Spleen (tissue), 11 donors: ENCODE data around the gene STX16. TPM values are rescaled to one million over a fixed set of nuclear protein-coding genes. Genes with fewer than 3 reads are reported as not detected.

Source experiments
- DNase-seq: peaks from one replicate; pipeline ENCODE4 v3.0.0-alpha.2; 2020
- H3K27ac ChIP-seq, 8 donors: fragments of 200-600 bp; sonication (generic) in 7 of 8; 1 replicate in 4 of 8; 2 replicates in 4 of 8; pipeline versions ENCODE4 v1.5.0 to v1.8.0; 2016 to 2021; ENCODE audit warnings: inconsistent platforms in 4 of 8, mild to moderate bottlenecking in 4 of 8, moderate library complexity in 1 of 8
- H3K27me3 ChIP-seq, 7 donors: fragments of 200-600 bp; sonication (generic) in 6 of 7; replicated peaks in 1 of 7; 1 replicate in 4 of 7; 2 replicates in 3 of 7; pipeline versions ENCODE4 v1.5.0 to v1.8.0; 2016 to 2021; ENCODE audit warnings: inconsistent platforms in 3 of 7, mild to moderate bottlenecking in 1 of 7
- H3K36me3 ChIP-seq, 6 donors: fragments of 200-600 bp; sonication (generic) in 5 of 6; 1 replicate in 4 of 6; 2 replicates in 2 of 6; pipeline versions ENCODE4 v1.5.0 to v1.8.0; 2016 to 2021; ENCODE audit warnings: inconsistent platforms in 2 of 6
- H3K4me1 ChIP-seq, 6 donors: fragments of 200-600 bp; sonication (generic) in 5 of 6; 1 replicate in 3 of 6; 2 replicates in 3 of 6; pipeline versions ENCODE4 v1.5.0 to v1.8.0; 2016 to 2021; ENCODE audit warnings: inconsistent platforms in 3 of 6
- H3K4me3 ChIP-seq, 8 donors: fragments of 200-600 bp; sonication (generic) in 7 of 8; 1 replicate in 4 of 8; 2 replicates in 4 of 8; pipeline versions ENCODE4 v1.5.0 to v1.8.0; 2016 to 2021; ENCODE audit warnings: inconsistent platforms in 4 of 8, mild to moderate bottlenecking in 4 of 8, moderate library complexity in 2 of 8
- H3K9me3 ChIP-seq, 8 donors: fragments of 200-600 bp; sonication (generic) in 7 of 8; 1 replicate in 4 of 8; 2 replicates in 4 of 8; pipeline versions ENCODE4 v1.5.0 to v1.8.0; 2016 to 2021; ENCODE audit warnings: inconsistent platforms in 4 of 8
- CTCF ChIP-seq, 11 experiments: fragments of 200-600 bp in 7 of 11; fragments of 450-650 bp in 4 of 11; sonication (generic) in 4 of 11; IDR thresholded peaks in 8 of 11; conservative IDR thresholded peaks in 3 of 11; 1 replicate in 7 of 11; 2 replicates in 4 of 11; pipeline versions ENCODE4 v1.4.0 to v1.8.0; 2016 to 2021; ENCODE audit warnings: antibody characterized with exemption in 11 of 11, inconsistent platforms in 4 of 11, mild to moderate bottlenecking in 1 of 11
- POLR2A ChIP-seq, 3 donors: fragments of 450-650 bp; IDR thresholded peaks; one replicate each; pipeline ENCODE4 v1.5.1; 2017; ENCODE audit warnings: antibody characterized with exemption in 3 of 3, mild to moderate bottlenecking in 1 of 3
- POLR2AphosphoS5 ChIP-seq, 3 donors: sonication (generic); formaldehyde crosslinking; IDR thresholded peaks; one replicate each; pipeline ENCODE4 v1.5.1; 2017; ENCODE audit warnings: antibody characterized with exemption in 3 of 3
- WGBS, 5 donors: extraction: QIAGEN DNeasy Blood & Tissue Kit in 3 of 5; methylation state at CpG; one replicate each; pipeline versions ENCODE4 v1.1.5 to v1.1.7; 2013 to 2018; 5-methylcytosine and 5-hydroxymethylcytosine counted together
- intact Hi-C: fragments of 100-400 bp; cut with DNase I; formaldehyde crosslinking; loops from one replicate; pipeline ENCODE4 v1.15.0; 2023; ENCODE audit warnings: low total_unique reads
- polyA plus RNA-seq, 3 donors: library from polyadenylated mRNA; stranded (reverse); fragments of 200-250 nt; gene quantifications; one replicate each; pipeline ENCODE4 v1.2.1, GENCODE V29; 2013
- total RNA-seq, 7 donors: library from RNA; depleted of rRNA in 3 of 7; stranded (reverse); fragments of >200 nt in 3 of 7; fragmentation: NEBNext Ultra II Directional in 4 of 7; extraction: Animal tissue kit (Norgen Biotek cat#: 25700) in 4 of 7; gene quantifications; one replicate each; pipeline versions ENCODE4 v1.1.0 to v1.2.1, GENCODE V29; 2016 to 2021
- donor health status: healthy with polysubstance abuse.
- donor health status: DM: no; HTN: no; CAD: no; lungs with moderate emphysema.
- donor health status: DM: no; HTN: no; CAD: no.
- donor health status: Bipolar disorder and iron deficiency.
- donor health status: healthy.
- donor health status: DM: no; HTN: no; CAD: no.
- donor health status: DM: yes; HTN: yes; CAD: no.

Gene STX16
- total and polyA plus RNA-seq, 10 donors, result 34.4 to 105 (median 75.0) TPM

GRCh38 chr20:58657986-58658385 is 6.9 kb downstream of the STX16 start:
- no peak for TF ChIP-seq POLR2AphosphoS5 (IDR thresholded peaks at IDR 0.05)
- TF ChIP-seq CTCF (IDR thresholded peaks at IDR 0.05 in 8 of 11, conservative IDR thresholded peaks at IDR 0.05 in 3 of 11), result no peak
- no peak for TF ChIP-seq POLR2A (IDR thresholded peaks at IDR 0.05)
- intact Hi-C loops, result no loop called here
- no peak for DNase-seq
- peaks cover 26 to 100% (median 92%) of the 10 kb centered on the region in 6 donors for H3K4me1 ChIP-seq
- WGBS, 5 donors, result 75 to 89% (median 84%) methylated on average over 4 of the region's 4 CpGs
- no peaks in the 10 kb centered on the region for H3K9me3 ChIP-seq
- no peak overlapping the region for H3K4me3 ChIP-seq
- H3K27ac ChIP-seq, result no peak overlapping the region
- peaks cover 0 to 43% (median 5%) of the 10 kb centered on the region in 6 donors for H3K36me3 ChIP-seq
- no peaks in the 10 kb centered on the region for H3K27me3 ChIP-seq

GRCh38 chr20:58658760-58659159 is 7.7 kb downstream of the STX16 start:
- intact Hi-C loops, result no loop called here
- Histone ChIP-seq H3K27me3 (no peaks in the 10 kb centered on the region), H3K36me3 (peaks cover 0 to 51% (median 5%) of the 10 kb centered on the region in 6 donors), H3K4me3 (no peak overlapping the region), H3K4me1 (peaks cover 18 to 99% (median 84%) of the 10 kb centered on the region in 6 donors), H3K27ac (peak overlapping the region in 2 of 8 donors; percentile 57 to 80), H3K9me3 (no peaks in the 10 kb centered on the region)
- no peak for TF ChIP-seq POLR2AphosphoS5 (IDR thresholded peaks at IDR 0.05)
- no peak for TF ChIP-seq CTCF (IDR thresholded peaks at IDR 0.05 in 8 of 11, conservative IDR thresholded peaks at IDR 0.05 in 3 of 11)
- TF ChIP-seq POLR2A (IDR thresholded peaks at IDR 0.05), result no peak
- WGBS, 5 donors, result 83 to 91% (median 87%) methylated on average over 4 of the region's 4 CpGs
- no peak for DNase-seq

DNA sequence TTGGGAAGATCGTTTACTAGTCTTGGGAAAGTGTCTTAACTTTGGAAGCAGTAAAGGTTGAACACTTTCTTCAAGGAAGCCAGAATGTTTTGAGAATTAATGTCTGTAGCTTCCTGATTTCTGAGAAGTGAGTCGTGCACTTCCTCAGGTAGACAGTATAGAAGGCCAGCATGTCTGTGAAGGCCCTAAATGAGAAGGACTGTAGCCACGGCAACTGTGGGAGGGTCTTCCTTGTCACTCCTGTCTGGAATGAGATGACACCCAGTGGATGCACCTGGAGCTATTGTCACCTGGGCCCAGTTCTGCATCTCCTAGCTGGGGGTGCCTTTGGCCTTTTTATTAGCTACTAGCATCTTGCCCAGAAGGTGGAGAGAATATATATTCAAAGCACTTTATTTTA is 8.8 kb downstream of the STX16 start:
- intact Hi-C loops, result no loop called here
- Histone ChIP-seq H3K4me3 (peak overlapping the region in 1 of 8 donors; percentile 8), H3K9me3 (no peaks in the 10 kb centered on the region), H3K27me3 (no peaks in the 10 kb centered on the region), H3K4me1 (peaks cover 10 to 95% (median 73%) of the 10 kb centered on the region in 6 donors), H3K27ac (peak overlapping the region; percentile 37 to 80 (median 56)), H3K36me3 (peaks cover 0 to 56% (median 8%) of the 10 kb centered on the region in 6 donors)
- no peak for TF ChIP-seq POLR2AphosphoS5 (IDR thresholded peaks at IDR 0.05)
- no peak for TF ChIP-seq CTCF (IDR thresholded peaks at IDR 0.05 in 8 of 11, conservative IDR thresholded peaks at IDR 0.05 in 3 of 11)
- TF ChIP-seq POLR2A (IDR thresholded peaks at IDR 0.05), result no peak
- 20 to 39% (median 30%) methylated on average over 3 of the region's 3 CpGs for WGBS, 5 donors
- DNase-seq, result no peak

- DNase-seq, result no peak
- no peaks in the 10 kb centered on the region for H3K9me3 ChIP-seq
- peaks cover 0 to 57% (median 8%) of the 10 kb centered on the region in 6 donors for H3K36me3 ChIP-seq
- H3K4me3 ChIP-seq, result peak overlapping the region in 1 of 8 donors; percentile 3
- no peaks in the 10 kb centered on the region for H3K27me3 ChIP-seq
- H3K4me1 ChIP-seq, result peaks cover 0 to 94% (median 61%) of the 10 kb centered on the region in 6 donors
- WGBS, 5 donors, result 37 to 50% (median 44%) methylated on average over 14 of the region's 14 CpGs
- H3K27ac ChIP-seq, result peak overlapping the region; percentile 4 to 80 (median 54)
- TF ChIP-seq POLR2A (IDR thresholded peaks at IDR 0.05), result no peak
- no peak for TF ChIP-seq POLR2AphosphoS5 (IDR thresholded peaks at IDR 0.05)
- TF ChIP-seq CTCF (IDR thresholded peaks at IDR 0.05 in 8 of 11, conservative IDR thresholded peaks at IDR 0.05 in 3 of 11), result no peak
- intact Hi-C loops, result no loop called here
Measured at GRCh38 chr20:58660855-58661597, 9.9 kb downstream of the STX16 start.
